ENCODE results near the gene RNF217. TPM values are rescaled to one million over a fixed set of nuclear protein-coding genes. Genes with fewer than 3 reads are reported as not detected.
"Not testable (repeated sequence)": the region's sequence is repeated elsewhere in the genome, so short reads cannot be mapped to it uniquely, and the experiment has no call there.

Gene RNF217, protein sequence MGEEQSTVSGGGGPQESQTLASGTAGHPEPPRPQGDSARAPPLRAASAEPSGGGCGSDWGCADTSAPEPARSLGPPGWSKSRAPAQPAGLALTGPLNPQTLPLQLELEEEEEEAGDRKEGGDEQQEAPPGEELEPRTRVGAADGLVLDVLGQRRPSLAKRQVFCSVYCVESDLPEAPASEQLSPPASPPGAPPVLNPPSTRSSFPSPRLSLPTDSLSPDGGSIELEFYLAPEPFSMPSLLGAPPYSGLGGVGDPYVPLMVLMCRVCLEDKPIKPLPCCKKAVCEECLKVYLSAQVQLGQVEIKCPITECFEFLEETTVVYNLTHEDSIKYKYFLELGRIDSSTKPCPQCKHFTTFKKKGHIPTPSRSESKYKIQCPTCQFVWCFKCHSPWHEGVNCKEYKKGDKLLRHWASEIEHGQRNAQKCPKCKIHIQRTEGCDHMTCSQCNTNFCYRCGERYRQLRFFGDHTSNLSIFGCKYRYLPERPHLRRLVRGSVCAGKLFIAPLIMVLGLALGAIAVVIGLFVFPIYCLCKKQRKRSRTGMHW
- 26.5 TPM for total RNA-seq

DNA sequence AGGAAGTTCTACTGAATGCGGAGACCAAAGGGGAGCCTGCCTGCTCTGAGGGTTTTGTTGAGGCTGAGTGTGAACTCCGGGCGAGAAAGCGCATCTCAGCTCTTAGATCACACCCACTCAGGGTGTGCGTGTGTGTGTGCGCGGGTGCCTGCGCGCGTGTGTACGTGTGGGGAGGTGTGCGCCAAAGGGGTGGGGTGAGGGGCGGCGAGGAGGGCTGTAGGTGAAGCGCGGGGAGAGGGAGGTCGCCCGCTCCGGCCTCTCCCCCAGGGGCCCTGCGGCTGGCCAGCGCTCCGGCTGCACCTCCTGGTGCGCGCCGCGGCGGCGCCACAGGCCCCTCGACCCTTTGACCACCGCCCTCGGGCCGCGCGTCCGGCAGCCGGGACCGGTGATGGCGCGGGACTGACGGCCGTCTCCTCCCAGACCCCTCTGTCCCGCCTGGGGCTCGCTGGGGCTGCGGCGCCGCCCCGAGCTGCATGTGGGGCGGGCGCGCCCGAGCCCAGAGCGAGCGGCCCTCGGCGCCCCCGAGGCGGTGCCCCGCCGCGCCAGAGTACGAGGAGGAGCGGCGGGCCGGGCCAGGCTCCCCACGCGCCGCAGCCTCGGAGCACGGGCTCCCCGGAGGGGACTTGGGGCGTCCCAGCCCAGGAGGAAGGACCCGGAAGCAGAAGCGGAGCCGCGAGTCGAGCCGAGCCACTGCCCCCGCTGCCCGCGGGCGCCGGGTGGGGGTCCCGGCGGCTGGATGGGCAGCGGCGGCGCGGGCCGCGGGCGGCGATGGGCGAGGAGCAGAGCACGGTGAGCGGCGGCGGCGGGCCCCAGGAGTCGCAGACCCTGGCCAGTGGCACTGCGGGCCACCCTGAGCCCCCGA, at the start of gene RNF217:
TSS of gene RNF217 (plus strand) at position 661 of the 862 bp plus-strand sequence. CDS start at position 769, 108 bp downstream.
- DNase-seq (ENCODE audit: low spot score), result peak; percentile 73

DNA sequence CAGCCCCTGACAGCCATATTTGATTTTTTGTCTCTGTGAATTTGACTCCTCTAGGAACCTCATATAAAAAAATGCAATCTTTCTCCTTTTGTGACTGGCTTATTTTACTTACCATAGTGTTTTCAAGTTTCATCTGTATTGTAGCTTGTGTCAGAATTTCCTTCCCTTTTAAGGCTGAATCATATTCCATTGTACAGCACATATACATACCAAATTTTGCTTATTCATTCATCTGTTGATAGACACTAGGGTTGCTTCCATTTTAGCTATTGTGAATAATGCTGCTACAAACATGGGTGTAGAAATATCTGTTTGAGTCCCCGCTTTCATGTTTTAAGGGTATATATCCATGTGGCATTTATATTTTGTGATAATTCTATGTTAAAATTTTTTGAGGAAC, 49.2 kb upstream of the RNF217 start:
- no peak for DNase-seq (ENCODE audit: low spot score)

DNA sequence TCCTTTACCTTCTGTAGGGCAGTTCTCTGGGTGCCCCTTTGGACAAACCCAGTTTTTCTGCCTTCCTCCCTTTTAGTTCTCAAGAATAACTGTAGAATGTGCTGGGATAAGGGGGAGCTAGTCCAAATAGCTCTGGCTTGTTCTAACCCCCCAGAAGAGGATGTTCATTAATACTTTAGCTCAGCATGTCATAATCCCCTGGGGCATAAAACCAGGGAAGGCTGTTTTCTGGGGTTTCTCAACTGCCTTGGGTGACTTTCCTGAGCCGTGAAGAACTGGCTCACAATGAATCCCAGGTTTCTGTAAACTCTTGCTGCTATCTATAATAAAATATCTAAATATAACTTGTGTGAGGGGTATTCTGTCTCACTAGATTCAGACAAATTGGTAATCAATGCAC, 44.5 kb upstream of the RNF217 start:
- DNase-seq (ENCODE audit: low spot score), result no peak

DNA sequence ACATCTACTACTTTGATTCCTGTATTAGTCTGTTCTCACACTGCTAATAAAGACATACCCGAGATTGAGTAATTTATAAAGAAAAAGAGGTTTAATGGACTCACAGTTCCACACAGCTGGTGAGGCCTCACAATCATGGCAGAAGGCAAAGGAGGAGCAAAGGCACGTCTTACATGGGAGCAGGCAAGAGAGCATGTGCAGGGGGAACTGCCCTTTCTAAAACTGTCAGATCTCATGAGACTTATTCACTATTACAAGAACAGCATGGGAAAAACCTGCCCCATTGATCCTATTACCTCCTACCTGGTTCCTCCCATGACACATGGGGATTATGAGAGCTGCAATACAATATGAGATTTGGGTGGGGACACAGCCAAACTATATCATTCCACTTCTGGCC, 42.5 kb upstream of the RNF217 start:
- not testable (repeated sequence) for DNase-seq (ENCODE audit: low spot score)

DNA sequence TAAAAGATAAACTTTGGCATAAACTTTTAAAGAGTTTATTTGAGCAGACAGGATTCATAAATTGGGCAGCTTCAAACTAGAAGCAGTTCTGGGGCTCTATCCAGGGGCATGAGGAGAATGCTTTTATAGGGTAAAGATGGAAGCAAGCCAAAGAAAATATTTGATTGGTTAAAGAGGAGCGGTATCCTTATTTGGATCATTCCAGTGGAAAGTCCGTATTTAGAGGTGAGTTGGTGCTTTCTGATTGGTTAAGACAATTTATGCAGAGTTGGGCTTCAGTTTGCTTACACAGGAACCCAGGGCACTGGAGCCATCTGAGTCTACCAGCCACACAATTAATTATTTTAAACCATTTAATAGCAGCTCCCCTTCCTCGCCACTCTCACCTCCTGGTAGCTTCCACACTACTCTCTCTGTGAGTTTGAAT, 37.9 kb upstream of the RNF217 start:
- DNase-seq (ENCODE audit: low spot score), result no peak

DNA sequence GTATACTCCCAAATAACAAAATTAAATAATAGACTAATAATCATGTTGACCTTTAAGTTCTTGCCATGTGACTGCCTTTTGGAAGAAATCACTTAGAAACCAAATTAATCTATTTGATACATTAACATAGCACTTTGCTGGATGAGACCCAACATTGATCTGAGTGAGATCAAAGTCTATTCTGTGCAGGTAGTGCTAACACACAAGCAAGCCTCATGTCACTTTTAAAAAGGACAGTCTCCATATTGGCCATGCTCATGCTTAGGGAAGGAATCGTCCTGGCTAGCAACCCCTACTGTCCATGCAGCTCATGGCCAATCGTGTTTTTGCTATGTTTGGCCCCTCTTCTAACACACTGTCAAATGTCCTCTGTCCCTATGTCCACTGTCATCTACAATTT, 35.8 kb upstream of the RNF217 start:
- no peak for DNase-seq (ENCODE audit: low spot score)

DNA sequence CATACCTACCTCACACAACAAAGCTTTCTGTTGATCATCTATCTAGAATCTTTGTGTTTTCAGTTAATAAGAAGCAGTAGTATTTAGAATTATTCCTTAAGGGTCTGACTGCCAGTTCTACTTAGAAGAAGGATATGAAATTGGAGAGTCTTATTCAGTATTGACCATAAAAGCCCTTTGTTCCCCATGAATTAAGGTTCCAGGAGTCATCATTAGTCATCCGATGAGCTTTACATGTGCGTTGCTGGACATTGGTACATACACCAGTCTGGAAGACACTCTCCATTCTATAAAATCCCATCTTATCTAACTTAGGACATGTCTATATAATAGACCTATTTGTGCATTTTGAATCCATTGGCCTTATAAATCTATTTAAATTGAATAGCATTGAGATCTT, 34.4 kb upstream of the RNF217 start:
- no peak for DNase-seq (ENCODE audit: low spot score)

DNA sequence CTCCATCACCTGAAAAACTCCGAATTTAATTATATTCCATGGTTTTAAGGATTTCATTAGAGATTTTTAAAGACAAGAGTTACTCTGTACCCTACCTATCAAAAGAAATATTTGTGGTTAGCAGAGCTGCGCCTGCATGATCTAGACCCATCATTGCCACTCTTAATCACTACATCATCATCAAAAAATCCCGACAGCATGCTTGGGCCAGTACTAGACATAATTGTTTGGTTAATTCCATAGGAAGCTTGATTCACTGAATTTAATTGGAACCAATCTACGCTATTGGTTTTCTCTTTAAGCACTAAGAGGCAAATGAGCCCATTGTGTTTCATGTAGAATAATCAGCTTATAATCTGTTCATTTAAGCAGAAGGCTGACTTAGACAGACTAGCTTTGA, 33.4 kb upstream of the RNF217 start:
- no peak for DNase-seq (ENCODE audit: low spot score)

DNA sequence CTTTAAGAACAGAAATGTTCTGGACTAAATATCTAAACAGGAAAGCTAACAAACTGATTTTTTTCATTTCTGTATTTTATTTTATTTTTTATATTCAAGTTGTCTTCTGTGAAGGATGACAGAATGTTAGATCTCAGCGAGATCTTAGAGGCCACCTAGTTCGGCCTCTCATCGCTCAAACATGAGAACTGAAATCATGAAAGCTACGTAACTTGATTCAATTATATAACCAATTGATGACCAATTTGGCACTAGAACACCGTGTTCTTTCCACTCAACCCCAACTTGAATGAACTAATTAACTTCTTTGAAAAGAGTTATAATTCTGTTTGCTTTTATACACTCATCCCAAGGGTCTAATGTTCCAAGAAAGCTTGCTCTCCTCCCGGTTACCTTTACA, 24.6 kb upstream of the RNF217 start:
- no peak for DNase-seq (ENCODE audit: low spot score)

DNA sequence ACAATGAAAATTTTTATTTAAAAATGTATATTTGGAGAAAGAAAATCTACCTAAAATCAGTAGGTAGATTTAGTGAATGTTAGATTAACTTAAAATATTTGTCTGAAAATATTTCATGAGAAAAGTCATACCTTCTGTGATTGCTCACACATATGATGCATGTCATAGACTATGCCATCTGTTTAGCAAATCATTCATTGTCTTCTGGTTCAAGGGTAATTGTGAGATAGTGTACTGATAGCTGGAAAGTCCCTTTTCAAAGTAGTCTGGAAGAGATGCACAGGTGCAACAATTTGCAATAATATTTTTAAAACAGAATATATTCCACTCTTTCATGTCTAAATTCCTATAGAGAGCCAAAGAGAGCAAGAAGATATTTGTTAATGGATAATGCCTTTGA, 21.0 kb upstream of the RNF217 start:
- DNase-seq (ENCODE audit: low spot score), result no peak

DNA sequence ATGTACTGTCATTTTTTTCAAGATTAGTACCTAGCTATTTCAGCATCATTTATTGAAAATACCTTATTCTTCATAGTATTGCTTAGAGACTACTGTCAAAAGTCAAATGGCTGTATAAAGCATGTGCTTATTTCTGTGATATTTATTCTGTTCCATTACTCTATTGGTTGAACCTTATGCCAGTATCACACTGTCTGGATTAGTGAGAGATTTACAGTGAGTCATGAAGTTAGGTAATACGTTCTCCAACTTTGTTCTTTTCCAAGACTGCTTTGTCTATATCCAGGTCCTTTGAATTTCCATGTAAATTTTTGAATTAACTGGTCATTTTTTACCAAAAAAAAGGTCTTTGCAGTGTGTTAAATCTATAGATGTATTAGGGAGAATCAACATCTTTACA, 18.6 kb upstream of the RNF217 start:
- no peak for DNase-seq (ENCODE audit: low spot score)

DNA sequence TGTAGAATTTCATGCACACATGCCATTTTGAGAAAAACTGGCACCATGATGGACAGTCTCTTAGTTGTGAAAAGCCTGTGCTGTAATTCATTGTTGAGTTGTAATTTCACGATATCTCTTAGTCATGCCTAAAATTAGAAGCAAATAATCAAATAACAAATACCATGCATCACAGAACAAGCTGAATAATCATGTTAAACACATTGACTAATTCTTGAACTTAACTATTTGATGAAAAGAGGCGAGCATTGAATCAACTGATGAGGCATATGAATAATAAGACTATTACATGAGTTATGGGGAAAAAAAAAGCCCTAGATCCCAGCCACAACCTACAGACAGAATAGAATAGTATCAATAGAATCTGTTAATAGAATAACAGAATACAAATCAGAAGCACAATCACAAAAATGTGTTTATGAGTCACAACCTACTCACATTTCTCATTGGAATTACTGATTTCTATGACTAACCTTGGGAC, 14.2 kb upstream of the RNF217 start:
- no peak for DNase-seq (ENCODE audit: low spot score)

DNA sequence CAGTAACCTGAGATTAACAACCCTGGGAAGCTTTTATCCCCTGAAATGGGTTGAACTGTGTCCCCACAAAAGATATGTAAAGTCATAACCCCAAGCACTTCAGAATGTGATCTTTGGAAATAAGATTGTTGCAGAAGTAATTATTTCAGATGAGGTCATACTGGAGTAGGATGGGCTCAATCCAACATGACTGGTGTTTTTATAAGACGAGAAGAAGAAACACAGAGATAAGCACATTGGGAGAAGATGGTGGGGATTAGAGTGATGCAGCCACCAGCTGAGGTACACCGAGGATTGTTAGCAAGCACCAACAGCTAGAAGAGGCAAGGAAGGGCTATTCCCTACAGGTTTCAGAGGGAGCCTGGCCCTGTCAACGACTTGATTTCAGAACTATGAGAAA, 12.5 kb upstream of the RNF217 start:
- no peak for DNase-seq (ENCODE audit: low spot score)

DNA sequence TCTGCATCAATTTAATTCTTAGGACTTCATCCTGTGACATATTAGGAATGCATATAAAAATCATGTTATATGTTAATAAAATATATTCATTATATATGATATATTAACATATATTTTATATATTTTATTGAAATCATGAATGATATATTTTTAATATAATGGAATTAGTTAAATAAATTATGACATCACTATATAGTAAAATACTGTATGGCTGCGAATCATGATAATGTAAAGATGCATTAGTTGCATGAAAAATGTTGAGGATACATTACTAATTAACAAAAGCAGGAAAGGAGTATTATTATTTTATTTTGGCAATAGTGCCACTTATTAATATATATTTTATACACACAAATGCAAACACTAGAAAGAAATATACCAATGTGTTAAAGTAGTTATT, 8.4 kb upstream of the RNF217 start:
- DNase-seq (ENCODE audit: low spot score), result no peak

DNA sequence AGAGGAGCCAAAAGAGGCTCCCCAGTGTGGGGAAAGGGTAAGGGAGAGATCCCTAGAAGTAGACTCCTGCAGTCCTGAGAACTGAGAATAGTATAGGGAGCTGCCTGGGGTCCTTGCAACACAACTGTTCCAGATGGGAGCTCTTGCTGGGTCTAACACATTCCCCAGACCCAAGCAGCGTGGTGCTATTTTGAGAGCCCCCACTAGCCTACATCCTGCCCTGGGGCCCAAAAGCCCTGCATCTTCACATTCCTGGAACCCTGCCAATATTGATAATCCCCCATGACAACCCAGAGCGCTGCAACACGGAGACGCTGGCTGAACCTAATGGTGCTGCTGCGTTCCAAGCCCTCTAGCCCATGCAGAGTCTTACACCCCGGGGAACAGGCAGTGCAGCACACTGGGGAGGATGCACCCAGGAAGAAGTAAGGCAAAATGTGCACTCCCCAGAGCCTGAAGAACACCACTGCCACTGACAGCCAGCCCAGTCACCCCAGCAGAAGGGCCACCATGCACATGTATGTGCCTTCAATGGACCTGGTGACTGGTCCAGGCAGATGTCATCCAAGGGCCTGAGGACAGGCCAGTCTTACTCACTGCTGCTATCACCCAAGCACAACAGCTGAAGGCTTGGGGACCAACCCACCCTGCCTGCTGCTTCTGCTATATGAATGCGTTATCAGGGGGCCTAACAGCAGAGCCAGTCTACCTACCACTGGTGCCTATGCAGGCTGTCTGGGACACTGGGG, 7.0 kb upstream of the RNF217 start:
- no peak for DNase-seq (ENCODE audit: low spot score)

DNA sequence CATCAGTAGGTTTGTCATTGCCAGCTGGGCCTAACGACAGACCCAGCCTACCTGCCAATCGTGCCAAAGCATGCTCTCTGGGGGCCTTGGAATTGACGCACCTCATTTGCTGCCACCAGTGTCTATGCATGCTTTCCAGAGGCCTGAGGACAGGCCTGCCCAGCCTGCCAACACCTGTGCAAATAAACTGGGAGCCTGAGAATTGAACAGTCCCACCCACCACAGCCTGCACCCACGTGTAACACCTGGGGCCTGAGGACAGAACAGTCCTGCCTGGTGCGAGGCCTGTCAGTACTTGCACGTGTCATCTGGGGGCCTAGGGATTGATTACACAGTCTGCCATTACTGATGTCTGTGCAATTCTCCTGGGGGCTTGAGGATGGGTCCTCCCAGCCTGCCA, 6.2 kb upstream of the RNF217 start:
- no peak for DNase-seq (ENCODE audit: low spot score)

DNA sequence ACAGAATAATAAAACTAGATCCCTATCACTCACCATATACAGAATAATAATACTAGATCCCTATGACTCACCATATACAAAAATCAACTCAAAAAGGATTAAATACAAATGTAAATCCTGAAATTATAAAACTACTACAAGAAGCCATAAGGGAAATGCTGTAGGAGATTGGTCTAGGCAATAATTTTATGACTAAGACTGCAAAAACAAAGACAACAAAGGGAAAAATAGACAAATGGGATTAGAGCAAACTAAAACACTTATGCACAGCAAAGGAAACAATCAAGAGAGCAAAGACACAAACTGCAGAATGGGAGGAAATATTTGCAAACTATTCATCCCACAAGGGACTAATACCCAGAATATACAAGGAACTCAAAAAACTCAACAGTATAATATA, 4.1 kb upstream of the RNF217 start:
- no peak for DNase-seq (ENCODE audit: low spot score)

DNA sequence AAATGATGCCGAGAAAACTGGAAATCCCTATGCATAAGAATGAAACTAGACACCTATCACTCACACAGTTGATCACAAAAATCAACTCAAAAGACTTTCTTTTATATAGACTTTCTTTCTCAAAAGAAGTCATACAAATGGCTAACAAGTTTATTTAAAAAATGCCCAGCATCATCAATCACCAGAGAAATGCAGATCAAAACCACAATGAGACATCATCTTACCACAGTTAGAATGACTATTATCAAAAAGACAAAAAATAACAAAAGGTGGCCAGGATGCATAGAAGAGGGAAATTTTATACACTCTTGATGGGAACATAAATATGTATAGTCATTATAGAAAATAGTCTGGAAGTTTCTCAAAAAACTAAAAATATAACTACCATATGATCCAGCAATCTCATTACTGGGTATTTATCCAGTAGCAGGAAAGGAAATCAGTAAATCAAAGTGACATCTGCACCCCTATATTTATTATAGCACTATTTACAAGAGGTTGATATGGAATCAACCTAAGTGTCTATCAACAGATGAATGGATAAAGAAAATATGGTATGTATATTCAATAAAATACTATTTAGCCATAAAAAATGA, 3.4 kb upstream of the RNF217 start:
- no peak for DNase-seq (ENCODE audit: low spot score)

DNA sequence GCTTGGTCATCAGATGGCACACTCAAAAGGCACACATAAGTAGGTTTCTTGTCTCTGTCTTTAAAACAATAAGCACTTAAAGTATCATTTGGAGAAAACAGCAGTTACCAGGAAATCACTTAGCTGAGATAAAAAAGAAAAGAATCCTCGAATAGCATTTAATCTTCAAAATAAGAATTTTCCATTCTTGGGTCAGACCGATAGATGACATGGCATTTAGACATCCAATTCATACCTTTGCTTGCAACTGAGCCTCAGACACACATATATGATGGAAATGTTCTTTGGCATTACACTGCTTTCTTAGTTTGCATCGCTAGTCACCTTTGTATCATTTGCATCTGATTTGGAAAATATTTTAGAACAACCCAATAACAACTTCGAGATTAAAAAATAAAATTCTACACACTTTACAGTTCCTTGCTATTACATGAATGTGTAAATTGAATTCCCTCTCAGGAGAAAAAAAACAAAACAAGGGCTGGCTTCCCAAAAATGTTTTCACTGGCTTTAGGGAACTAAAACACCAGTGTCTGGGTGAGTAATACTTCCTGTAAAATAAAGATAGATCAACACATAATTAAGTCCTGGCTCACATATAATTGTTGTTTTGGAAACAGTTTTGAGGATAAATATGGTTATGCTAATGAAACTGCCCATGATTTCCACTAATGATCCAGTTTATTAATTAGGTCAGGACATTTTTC, 1.3 kb upstream of the RNF217 start:
- no peak for DNase-seq (ENCODE audit: low spot score)

DNA sequence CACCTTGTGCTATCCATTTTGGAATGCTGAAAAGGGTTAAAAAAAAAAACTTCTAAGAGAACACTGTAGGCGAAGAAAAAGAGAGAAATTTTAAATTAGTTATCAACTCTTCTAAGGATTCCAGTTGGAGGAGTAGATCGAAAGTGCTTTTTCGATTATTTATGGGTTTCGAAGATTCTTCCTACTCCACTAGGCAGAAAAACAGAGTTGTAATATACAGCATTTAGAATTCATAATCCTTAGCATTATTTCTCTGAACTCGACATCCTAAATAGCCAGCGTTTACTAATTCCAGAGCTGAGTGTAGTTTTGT, 817 bp upstream of the RNF217 start:
- DNase-seq (ENCODE audit: low spot score), result no peak
